Non-pigmented ciliary epithelial cell (primary cell): ENCODE results near the gene LRRC1.

Experiments used
- DNase-seq: peaks from one replicate; pipeline ENCODE4 v3.0.0-alpha.2; 2010; ENCODE audit warnings: low read depth

Gene LRRC1

GRCh38 chr6:53925891-53926290, 131.1 kb downstream of the LRRC1 start:
- no peak for DNase-seq

DNA sequence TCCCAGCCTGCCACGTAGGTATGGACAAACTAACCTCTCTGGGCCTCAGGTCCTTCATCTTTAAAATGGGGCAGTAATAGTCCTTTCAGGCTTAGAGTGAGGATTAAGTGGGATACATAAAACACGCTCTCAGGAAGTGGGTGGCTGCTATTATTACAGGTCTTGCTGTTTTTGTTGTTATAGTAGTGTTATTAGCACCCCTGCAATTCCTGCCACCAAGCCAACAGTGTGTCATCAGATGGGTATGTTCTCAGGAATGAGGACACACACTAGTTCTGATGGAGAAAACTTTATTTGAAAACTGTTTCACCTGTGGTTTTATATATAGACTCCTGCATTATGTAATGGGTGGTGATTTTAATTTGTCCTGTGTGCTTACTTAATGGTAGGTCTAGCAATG, 131.7 kb downstream of the LRRC1 start:
- peak; percentile 37 for DNase-seq

GRCh38 chr6:53928641-53929040, 133.8 kb downstream of the LRRC1 start:
- no peak for DNase-seq

GRCh38 chr6:53929041-53929820, 134.4 kb downstream of the LRRC1 start:
- no peak for DNase-seq

DNA sequence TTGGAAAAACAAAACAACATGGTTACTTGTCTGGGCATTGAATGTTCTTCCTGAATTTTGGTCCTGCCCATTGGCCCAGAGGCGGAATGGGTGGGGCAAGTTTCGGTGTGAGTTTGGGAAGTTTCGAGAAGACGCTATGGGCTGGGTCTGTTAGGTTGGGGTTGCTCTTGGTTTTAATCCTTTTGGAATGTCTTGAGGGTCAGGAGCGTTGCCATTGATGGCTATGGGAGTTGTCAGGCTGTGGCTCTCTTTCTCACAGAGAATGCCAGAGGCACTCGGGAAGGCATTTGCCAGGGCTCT, 135.0 kb downstream of the LRRC1 start:
- no peak for DNase-seq

DNA sequence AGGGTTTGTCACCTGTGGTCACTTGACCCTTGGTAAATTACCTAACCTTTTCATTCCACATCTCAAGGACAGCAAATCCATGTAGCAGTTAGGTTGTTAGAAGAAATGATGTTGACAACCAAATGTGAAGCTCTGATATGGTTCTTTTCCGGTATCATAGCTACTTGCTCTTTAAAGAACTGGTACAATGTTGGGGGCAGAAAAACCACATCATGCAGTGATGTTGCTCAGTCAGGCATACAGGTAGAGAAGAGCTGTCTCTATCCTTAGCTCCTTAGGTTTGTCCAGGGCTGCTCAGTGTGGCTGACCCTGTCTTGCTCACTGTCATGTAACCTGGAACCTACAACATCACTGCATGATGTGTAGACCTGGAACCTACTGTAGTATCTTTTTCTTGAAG, 135.5 kb downstream of the LRRC1 start:
- no peak for DNase-seq

DNA sequence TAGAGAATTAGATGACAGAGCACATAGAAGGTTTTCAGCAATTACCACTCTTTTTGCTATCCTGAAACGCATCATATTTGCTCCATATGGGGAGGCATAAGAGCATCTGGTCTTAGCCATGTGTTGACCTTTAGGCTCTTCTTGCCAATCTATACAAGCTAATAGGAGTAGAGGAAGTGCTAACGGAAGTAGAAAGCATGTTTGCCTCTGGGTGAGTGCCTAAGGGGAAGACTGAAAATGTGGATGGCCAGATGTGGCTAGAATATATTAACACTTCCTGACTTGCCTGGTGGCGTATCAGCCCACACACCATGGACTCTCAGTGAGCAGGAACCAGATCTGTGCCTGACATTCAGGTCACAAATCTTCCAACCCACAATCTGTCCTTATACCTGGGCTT, 136.3 kb downstream of the LRRC1 start:
- DNase-seq: no peak

DNA sequence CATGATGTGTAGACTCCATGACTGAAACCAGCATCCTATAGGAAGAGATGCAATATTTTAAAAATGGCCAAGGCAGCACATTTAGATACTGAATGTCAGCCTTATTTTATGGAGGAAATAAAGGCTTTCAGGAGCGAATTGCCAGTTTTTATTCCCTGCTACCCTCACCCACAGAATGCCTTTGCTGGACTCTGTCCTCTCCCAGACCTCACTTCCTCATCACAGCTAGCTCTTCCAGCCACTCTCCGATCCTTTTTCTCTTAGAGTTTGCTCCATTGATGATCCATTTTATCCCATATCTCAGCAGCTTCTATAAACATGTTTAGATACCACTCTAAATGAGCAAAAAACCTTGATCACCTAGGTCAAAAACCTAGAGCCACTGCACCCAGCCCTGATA, 137.7 kb downstream of the LRRC1 start:
- DNase-seq: no peak

DNA sequence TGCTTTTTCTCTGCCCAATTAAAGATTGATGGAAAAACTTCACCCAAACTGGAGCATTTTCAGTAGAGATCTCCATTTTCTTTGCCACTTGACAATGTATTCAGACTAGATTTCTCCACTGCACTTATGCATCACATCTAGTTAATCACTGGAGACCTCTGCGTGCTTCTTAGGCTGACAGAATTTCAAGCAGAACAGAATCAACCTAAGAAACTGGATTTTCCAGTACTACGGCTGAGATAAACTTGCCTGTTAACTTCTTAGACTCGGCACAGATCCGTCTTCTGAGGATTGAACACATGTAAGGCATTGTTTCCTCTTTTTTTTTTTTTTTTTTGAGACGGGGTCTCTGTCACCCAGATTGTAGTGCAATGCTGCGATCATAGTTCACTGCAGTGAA, 139.2 kb downstream of the LRRC1 start:
- no peak for DNase-seq

DNA sequence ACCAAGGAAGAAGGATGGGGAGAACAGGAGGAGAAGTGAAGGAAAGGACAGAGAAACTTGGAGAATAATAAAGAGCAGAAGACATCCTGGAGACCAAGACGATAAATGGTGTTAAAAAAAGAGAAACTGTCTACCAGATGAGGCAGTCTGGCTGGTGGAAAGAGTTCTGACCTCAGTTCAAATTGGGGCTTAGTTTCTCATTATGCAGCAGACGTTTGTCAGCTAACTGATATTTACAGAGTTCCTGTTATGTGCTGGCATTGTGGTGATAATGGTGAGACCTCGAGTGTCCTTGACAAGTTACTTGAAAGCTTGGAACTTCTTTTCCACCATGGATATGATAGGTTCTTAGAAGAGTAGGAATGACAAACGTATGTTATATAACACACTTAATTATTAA, 142.7 kb downstream of the LRRC1 start:
- DNase-seq: no peak

DNA sequence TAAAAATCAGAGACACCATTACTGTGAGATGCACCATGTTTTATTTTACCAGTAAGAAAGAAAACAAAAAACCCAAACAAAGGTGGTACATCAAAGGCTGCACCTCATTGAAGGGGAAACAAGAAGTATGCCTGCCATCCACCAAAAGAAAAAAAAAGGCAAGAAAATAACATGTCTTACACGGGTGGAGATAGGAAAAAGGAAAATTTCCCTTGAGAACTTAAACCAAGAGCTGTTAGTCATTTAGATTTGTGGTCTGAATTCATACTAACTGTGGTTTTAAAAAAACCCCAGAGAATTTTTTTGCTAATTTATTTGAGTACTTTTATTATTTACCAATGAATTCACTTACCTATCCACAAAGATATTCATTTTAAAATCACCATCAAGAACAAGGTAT, 144.0 kb downstream of the LRRC1 start:
- no peak for DNase-seq

DNA sequence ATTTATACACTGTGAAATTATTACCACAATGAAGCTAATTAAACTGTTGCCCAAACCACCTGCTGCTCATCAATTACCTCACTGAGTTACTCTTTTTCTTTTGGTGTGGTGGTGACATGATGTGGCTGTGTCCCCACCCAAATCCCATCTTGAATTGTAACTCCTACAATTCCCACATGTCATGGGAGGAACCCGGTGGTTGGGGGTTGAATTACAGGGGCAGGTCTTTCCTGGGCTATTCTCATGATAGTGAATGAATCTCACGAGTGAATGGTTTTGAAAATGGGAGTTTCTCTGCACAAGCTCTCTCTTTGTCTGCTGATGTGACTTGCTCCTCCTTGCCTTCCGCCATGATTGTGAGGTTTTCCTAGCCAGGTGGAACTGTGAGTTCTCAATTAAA, 145.0 kb downstream of the LRRC1 start:
- no peak for DNase-seq

GRCh38 chr6:53943395-53943794, 148.6 kb downstream of the LRRC1 start:
- no peak for DNase-seq

DNA sequence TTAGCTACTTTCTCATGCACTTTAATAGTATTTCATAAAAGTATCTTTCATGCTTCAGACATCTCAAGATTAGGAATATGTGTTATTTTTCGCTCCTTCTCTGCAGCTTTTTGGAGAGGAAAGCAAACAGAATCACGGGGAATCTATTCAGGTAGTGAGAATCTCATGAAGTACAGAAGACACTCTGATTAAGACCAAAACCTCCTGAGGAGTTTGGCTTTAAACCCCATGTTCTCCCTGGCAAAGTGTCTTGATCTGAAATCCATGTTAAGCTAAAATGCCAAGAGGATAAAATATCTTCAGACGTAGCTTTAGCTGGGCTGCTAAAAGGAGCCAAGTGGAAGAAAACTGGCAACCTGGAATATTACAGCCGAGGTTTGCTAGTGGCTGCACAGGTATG, 149.3 kb downstream of the LRRC1 start:
- DNase-seq: no peak

- DNase-seq: no peak
These were observed 149.7 kb downstream of the LRRC1 start for GRCh38 chr6:53944543-53944942.

DNA sequence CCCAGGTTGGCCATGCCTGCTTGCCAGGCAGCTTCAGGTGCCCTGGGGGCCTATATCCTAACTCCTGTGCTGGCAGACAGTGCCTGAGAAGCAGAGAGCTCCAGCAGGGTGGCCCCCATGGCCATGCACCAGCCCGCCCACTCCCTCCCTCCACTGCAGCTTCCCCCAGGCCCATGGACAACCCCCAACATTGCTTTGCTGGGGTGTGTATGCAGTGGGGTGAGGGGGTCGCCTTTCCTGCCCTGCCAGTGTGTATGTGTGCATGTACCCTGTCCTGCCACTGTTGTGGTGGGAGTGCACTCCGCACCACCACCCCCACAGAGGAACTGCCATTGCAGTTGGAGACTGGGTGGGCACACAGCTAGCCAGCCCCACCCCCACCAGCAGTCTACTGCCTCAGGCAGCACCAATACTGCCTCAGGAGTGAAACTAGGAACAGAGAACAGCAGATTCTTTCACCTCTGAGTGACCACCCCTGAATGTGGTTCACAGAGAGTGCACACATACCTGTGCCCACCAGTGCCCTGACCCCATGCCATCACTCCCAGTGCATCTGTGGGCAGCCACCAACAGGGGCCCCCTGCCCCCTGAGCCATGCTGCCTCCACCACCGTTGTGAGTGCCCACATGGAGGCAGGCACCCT, 151.1 kb downstream of the LRRC1 start:
- no peak for DNase-seq

GRCh38 chr6:53947780-53948179, 153.0 kb downstream of the LRRC1 start:
- DNase-seq: no peak

- no peak for DNase-seq
These were observed 156.6 kb downstream of the LRRC1 start for GRCh38 chr6:53951383-53951782.

- DNase-seq: peak; percentile 32
These were observed 161.4 kb downstream of the LRRC1 start for GRCh38 chr6:53956068-53956711.

- no peak for DNase-seq
These were observed 162.0 kb downstream of the LRRC1 start for GRCh38 chr6:53956804-53957203.

- no peak for DNase-seq
These were observed 164.9 kb downstream of the LRRC1 start for GRCh38 chr6:53959717-53960116.

- DNase-seq: no peak
These were observed 165.5 kb downstream of the LRRC1 start for GRCh38 chr6:53960311-53960710.

DNA sequence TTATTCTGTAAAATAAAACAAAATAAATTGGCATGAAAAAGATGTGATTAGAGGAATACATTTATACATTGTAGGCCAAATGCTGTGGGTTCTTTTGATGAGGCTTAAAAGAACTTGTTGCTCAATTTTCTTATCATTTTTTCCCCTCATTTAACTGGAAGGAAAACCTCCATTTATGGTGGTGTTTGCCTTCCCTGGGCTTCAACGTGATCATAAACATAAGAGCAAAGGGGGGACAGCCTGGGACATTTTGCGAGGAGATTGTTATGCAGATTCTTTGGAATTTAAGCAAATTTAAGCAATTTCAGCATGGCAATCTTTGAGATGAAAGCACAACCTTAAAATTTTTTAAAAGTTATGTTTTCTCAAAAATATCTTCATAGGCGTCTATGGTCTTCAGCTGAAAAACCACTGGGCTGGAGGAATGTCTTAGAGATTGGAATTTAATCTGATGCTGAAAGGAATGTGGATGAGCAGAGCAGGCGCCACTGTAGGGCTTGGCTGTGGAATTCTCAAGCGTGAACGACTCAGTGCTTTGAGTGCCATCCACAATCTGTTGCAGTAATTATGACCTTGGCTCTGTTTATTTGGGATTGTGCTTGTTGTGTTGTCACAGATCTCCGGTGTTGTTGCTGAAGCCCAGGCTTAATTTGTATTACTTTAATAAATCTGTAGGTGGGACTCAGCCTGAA, 167.0 kb downstream of the LRRC1 start:
- no peak for DNase-seq
